Activated CD8-positive, alpha-beta memory T cell treated with anti-CD3 and anti-CD28 coated beads for 36 hours (primary cell): ENCODE measurements around the gene SH2D5. TPM values are rescaled to one million over a fixed set of nuclear protein-coding genes. Genes with fewer than 3 reads are reported as not detected.

Source experiments
- CTCF ChIA-PET: fragments of 350-600 bp; sonication (Branson Sonifier 250); formaldehyde crosslinking; loops from one replicate; lab custom pipeline; 2021; ENCODE audit warnings: antibody characterized with exemption; lab: Charles Lee
- POLR2A ChIA-PET: fragments of 350-600 bp; sonication (Branson Sonifier 250); formaldehyde crosslinking; loops from one replicate; lab custom pipeline; 2021; ENCODE audit warnings: antibody characterized with exemption; lab: Charles Lee
- total RNA-seq, 2 experiments: library from RNA; stranded (reverse); gene quantifications; one replicate each; pipeline ENCODE4 v1.2.3, GENCODE V29; 2021

The SH2D5 gene
- total RNA-seq, 2 experiments from 2014 or later, result 0.34 to 0.55 TPM

DNA sequence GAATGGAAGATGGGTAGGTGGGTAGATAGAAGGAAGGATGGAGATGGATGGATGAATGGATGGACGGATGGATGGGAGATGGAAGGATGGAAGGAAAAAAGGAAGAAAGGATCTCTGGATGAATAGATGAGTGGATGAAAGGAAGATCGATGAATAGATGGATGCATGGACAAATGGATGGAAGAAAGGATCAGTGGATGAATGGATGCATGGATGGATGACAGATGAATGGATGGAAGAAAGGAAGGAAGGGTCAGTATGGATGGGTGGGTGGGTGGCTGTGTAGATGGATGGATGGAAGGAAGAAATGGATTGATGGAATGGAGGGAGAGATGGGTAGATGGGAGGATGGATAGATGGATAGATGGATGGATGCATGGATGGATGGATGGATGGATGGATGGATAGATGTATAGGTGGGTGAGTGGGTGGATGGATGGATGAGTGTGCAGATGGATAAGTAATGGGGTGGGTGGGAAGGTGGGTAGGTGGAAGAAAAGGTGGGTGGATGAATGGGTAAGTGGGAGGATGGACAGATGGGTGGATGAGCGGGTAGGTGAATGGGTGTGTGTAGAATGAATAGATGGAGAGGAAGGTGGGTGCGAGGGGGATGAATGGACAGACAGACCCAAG is 29.3 kb downstream of the SH2D5 start:
- CTCF ChIA-PET, result no interaction called here
- POLR2A ChIA-PET, result no interaction called here

DNA sequence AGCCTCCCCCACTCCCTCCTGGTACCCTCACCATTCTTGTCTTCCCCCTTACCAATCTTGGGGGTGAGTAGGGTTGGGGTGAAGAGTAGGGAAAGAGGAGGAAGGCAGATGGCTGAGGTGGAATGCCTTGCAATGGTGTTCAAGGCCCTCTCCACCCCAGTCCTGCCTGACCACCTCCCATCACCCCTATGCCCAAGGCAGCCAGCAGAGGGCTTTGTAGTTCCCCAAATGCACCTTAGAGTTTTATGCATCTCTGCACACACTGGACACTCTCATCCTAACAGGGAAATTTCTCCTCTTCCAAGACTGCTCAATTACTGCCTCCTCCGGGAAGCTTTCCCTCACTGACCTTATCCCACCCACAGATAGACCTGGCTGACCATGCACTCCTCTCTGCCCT is 30.1 kb downstream of the SH2D5 start:
- ChIA-PET POLR2A (no interaction called here), CTCF (no interaction called here)

- POLR2A ChIA-PET, result no interaction called here
- CTCF ChIA-PET, result no interaction called here
Observed at GRCh38 chr1:20701847-20702246, 30.7 kb downstream of the SH2D5 start.

GRCh38 chr1:20701446-20701845 is 31.1 kb downstream of the SH2D5 start:
- ChIA-PET CTCF (no interaction called here), POLR2A (no interaction called here)

GRCh38 chr1:20700636-20701215 is 31.8 kb downstream of the SH2D5 start:
- ChIA-PET POLR2A (no interaction called here), CTCF (no interaction called here)

DNA sequence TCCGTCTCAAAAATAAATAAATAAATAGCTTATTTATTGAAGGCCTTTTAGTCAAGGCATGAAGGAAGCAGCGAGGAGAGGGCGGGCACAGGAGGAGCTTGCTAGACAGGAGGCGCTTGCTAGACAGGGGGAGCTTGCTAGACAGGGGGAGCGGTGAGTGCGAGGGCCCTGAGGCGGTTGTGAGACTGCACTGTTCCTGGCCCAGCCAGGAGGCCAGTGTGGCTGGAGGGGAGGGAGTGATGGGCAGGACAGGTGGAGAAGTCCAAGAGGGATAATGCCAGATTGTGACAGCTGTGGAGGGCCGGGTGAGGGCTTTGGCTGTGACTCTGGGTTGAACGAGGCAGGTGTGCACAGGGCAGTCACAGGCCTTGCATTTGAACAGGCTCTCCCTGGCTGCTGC is 32.9 kb downstream of the SH2D5 start:
- POLR2A ChIA-PET, result no interaction called here
- CTCF ChIA-PET, result interaction anchor here (1.2 to 1.4 kb wide), 2 partner anchors 45 to 496 kb away, joined by 3 read pairs; no protein-coding TSS in a partner anchor

DNA sequence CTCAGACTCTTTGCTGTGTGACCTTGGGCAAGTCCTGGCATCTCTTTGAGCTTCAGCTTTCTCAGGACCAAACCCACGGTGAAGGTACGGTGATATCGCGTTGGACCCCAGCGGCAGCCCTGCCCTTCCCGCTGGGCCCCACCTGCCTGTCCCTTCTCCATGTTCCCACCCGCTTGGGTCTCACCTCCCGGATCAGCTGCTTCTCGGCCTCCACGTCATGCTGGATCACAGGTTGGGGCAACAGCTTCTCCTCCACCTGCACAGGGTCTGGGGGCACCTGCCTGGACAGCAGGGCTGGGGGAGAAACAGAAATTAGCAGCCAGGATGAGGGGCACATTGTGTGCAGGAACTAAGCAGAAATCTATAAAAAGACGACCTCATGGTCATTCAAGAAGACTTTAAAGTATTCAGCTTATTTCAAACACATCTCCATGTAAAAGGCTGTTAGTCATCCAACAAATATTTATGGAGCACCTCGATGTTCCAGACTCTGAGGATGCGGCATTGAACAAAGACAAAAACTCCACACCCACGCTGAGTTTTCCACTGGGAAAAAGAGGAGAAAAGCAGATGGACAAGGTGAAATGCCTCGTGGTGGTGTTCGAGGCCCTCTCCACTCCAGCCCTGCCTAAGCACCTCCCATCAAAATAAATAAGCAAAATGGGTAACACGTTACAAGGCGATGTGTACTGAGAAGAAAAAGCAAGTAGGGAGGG is 34.1 kb downstream of the SH2D5 start:
- POLR2A ChIA-PET, result interaction anchor here (0.6 kb wide), 1 partner anchor 71 kb away, joined by 3 read pairs; no protein-coding TSS in a partner anchor
- CTCF ChIA-PET, result interaction anchor here (0.6 to 2.4 kb wide), 3 partner anchors 46 to 496 kb away, joined by 3 to 23 read pairs (median 9); no protein-coding TSS in a partner anchor

DNA sequence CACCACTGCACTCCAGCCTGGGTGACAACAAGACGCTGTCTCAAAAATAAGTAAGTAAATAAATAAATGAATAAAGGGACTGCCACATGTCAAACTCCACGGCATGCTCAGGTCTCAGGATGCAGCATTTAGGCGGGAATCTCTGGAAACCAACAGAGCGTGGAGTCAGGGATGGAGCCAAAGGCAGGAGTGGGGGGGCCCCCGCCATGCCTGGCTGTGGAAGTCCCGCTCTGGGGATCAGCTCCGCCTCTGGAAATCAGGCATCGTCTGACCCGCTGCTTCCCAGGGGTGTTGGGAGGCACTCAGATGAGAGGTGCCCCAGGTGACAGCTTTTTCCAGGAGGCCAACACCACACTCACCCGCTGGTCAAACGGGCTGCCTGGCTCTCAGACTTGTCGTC is 34.9 kb downstream of the SH2D5 start:
- POLR2A ChIA-PET, result no interaction called here
- CTCF ChIA-PET, result interaction anchor here (1.0 to 2.4 kb wide), 7 partner anchors 10 to 497 kb away, joined by 3 to 23 read pairs (median 7); partner anchors contain the start of genes HP1BP3 and KIF17

DNA sequence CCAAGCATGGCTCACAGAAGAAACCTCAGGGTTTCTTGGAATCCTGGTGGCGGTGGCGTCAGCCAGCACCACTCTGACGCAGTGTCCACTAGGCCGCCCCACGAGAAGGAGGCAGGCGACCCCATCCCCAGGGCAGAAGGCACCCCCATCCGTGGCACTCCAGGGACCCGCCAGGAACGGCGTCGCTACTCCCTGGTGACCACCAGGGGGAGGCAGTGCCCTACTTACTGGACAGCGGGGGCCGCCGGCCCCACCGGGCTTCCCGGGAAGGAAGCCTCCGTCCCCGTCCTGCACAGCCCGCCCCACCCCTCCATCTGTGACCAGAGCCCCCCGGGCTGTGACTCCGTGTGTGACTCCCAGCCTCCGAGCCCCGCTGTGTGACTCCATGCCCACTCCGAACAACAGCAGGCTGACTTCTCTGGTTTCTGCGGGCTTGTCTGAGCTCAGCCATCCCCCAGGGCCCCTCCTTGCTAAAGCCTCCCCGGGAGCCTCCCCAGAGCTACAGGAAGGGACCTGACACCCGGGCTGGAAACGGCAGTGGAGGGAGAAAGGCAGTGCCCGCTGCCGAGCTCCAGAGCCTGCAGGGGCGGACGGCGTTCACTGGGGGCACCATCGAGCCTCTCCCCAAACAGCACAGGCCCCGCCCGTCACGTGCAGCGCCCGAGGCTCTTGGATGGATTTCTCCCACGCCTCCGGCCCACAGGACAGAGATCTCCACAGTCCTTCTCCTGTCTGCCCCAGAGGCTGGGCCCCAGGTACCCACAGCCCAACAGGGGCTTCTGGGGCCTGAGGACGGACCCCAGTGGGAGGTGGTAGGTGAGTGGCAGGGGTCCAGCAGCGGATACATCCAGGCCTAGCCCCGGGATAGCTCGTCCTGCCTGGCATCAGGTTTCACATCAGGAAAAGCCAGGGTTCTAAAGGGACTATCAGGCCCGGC is 35.8 kb downstream of the SH2D5 start:
- ChIA-PET CTCF (interaction anchor here (0.7 to 2.4 kb wide), 19 partner anchors 11 to 521 kb away, joined by 3 to 23 read pairs (median 4); partner anchors contain the start of genes HP1BP3 and KIF17), POLR2A (interaction anchor here (0.9 kb wide), 1 partner anchor 38 kb away, joined by 3 read pairs; no protein-coding TSS in a partner anchor)

GRCh38 chr1:20695515-20695914 is 37.0 kb downstream of the SH2D5 start:
- POLR2A ChIA-PET, result no interaction called here
- CTCF ChIA-PET, result interaction anchor here (0.7 to 2.1 kb wide), 4 partner anchors 13 to 500 kb away, joined by 3 to 11 read pairs (median 3); no protein-coding TSS in a partner anchor

GRCh38 chr1:20693623-20694022 is 38.9 kb downstream of the SH2D5 start:
- ChIA-PET CTCF (interaction anchor here (2.2 kb wide), 1 partner anchor 502 kb away, joined by 8 read pairs; no protein-coding TSS in a partner anchor), POLR2A (no interaction called here)

GRCh38 chr1:20691872-20692271 is 40.6 kb downstream of the SH2D5 start:
- ChIA-PET POLR2A (no interaction called here), CTCF (interaction anchor here (0.7 to 2.2 kb wide), 2 partner anchors 100 to 503 kb away, joined by 3 to 8 read pairs; no protein-coding TSS in a partner anchor)

- CTCF ChIA-PET, result no interaction called here
- POLR2A ChIA-PET, result no interaction called here
Observed at GRCh38 chr1:20689645-20690056, 42.9 kb downstream of the SH2D5 start.

- POLR2A ChIA-PET, result no interaction called here
- CTCF ChIA-PET, result no interaction called here
Observed at GRCh38 chr1:20686883-20687725, 45.4 kb downstream of the SH2D5 start.

DNA sequence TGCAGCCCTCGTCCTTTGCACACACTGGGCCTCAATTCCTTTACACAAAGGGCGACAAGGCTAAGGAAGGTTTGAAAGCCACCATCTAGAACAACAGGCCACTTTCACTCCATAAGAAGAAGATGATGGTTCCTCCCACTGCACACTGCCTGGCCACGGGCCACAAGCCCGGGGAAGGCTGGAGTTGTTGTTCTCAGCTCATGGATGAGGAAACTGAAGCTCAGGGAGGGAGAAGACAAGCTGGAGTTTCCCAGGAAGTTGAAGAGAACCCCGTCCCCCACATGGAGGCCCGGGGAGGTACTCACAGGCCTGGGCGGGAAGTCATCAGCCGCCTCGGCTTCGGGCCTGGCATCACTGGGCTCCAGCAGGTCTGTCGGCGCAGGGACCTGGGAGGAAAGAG is 46.8 kb downstream of the SH2D5 start:
- ChIA-PET CTCF (no interaction called here), POLR2A (no interaction called here)

- ChIA-PET CTCF (no interaction called here), POLR2A (no interaction called here)
Observed at GRCh38 chr1:20685099-20685662, 47.3 kb downstream of the SH2D5 start.

- POLR2A ChIA-PET, result no interaction called here
- CTCF ChIA-PET, result no interaction called here
Observed at GRCh38 chr1:20684651-20685050, 47.9 kb downstream of the SH2D5 start.
